GM23338 (cell line): Measurements from ENCODE around the gene SLC38A8. TPM values are rescaled to one million over a fixed set of nuclear protein-coding genes. Genes with fewer than 3 reads are reported as not detected.

ENCODE experiments used
- CTCF ChIP-seq, 2 experiments: fragments of 200-600 bp in 1 of 2; sonication (generic) in 1 of 2; conservative IDR thresholded peaks; 2 replicates each; pipeline versions ENCODE4 v1.5.1 to v1.6.1; 2016 to 2017; ENCODE audit warnings: antibody characterized with exemption in 2 of 2, low read depth in 2 of 2, mild to moderate bottlenecking in 2 of 2, moderate library complexity in 1 of 2
- EZH2 ChIP-seq: fragments of 200-600 bp; sonication (generic); IDR thresholded peaks from one replicate; pipeline ENCODE4 v1.8.0; 2017; ENCODE audit warnings: antibody characterized with exemption, mild to moderate bottlenecking, low read depth; ENCODE audit not compliant: unreplicated experiment
- ZNF462 ChIP-seq: fragments of 250-450 bp; sonication (Bioruptor Pico); IDR thresholded peaks from 2 replicates; pipeline ENCODE4 v1.5.0; 2020; ENCODE audit warnings: mild to moderate bottlenecking, moderate library complexity
- polyA plus RNA-seq: library from polyadenylated mRNA; unstranded; fragments of >200 nt; fragmentation: Nextera tagmentation; extraction: Ambion mirVana; gene quantifications from 2 replicates; pipeline ENCODE4 v1.2.1, GENCODE V29; 2016
- total RNA-seq: library from RNA; depleted of rRNA; stranded (reverse); fragments of >200 nt; shearing (Covaris generic); gene quantifications from 2 replicates; pipeline ENCODE4 v1.2.3, GENCODE V29; 2014
- TF ChIP-seq, protein P1 (sequence below): IDR thresholded peaks from one replicate; pipeline ENCODE4 v1.6.1; 2018; ENCODE audit warnings: antibody characterized with exemption; ENCODE audit not compliant: unreplicated experiment

The SLC38A8 gene
- total and polyA plus RNA-seq, 2 experiments from 2014 or later, result not detected

- TF ChIP-seq ZNF462 (CRISPR knock-in tag) (no peak), EZH2 (no peak), CTCF (conservative IDR thresholded peaks at IDR 0.05; ENCODE audit: low read depth in 2 of 2) (no peak)
- TF ChIP-seq, protein P1, sequence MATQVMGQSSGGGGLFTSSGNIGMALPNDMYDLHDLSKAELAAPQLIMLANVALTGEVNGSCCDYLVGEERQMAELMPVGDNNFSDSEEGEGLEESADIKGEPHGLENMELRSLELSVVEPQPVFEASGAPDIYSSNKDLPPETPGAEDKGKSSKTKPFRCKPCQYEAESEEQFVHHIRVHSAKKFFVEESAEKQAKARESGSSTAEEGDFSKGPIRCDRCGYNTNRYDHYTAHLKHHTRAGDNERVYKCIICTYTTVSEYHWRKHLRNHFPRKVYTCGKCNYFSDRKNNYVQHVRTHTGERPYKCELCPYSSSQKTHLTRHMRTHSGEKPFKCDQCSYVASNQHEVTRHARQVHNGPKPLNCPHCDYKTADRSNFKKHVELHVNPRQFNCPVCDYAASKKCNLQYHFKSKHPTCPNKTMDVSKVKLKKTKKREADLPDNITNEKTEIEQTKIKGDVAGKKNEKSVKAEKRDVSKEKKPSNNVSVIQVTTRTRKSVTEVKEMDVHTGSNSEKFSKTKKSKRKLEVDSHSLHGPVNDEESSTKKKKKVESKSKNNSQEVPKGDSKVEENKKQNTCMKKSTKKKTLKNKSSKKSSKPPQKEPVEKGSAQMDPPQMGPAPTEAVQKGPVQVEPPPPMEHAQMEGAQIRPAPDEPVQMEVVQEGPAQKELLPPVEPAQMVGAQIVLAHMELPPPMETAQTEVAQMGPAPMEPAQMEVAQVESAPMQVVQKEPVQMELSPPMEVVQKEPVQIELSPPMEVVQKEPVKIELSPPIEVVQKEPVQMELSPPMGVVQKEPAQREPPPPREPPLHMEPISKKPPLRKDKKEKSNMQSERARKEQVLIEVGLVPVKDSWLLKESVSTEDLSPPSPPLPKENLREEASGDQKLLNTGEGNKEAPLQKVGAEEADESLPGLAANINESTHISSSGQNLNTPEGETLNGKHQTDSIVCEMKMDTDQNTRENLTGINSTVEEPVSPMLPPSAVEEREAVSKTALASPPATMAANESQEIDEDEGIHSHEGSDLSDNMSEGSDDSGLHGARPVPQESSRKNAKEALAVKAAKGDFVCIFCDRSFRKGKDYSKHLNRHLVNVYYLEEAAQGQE, result no peak
Observed at GRCh38 chr16:83961591-83961990, 81.0 kb downstream of the SLC38A8 start (continued).
